Measurements from ENCODE around the gene MAP3K9. TPM values are rescaled to one million over a fixed set of nuclear protein-coding genes. Genes with fewer than 3 reads are reported as not detected.
A peak's percentile ranks its signal among the peaks of the same experiment; 100 is the strongest.

MAP3K9 gene
- total RNA-seq, 1 experiment from 2014 or later = 21.4 TPM

DNA sequence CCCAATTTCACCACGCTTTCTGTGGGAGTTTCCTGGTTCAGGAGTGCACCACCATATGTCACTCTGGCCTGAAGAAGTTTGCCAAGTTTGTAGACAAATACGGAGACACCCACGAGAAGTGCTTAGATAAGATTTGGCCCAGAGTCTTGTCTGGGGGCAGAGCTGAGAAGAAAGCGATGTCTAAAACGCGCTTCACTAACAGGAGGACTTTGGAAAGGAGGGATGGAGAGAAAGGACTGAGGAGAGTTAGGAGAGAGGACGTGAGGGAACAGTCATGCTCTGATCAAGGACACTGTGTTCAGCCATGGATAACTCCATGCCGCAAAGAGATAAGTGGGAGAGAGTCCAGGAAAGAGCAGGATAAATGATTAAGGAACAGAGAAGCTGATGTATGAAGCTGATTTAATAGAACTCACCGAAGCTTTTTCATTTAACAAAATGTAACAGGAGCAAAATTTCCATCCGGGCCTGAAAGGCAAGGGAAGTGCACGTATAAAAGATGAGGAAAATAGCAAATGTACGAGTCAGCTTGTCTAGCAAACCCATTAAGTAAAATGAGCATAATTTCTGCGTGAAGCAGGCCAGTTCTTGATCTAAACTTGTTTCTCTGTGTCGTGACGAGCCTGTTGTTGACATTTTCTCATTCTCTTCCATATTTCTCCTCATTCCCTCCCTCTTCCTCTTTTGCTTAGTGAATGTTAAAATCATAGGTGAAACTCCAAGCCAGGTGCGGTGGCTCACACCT lies 23.4 kb upstream of the MAP3K9 start:
- H3K27me3 ChIP-seq (ENCODE audit: insufficient read depth, low read depth) = no peaks in the 10 kb centered on the region
- H3K9me2 ChIP-seq (ENCODE audit: insufficient read depth) = no peaks in the 10 kb centered on the region
- no peak overlapping the region for H3K4me2 ChIP-seq
- H3F3A ChIP-seq (ENCODE audit: insufficient read depth, low read depth) = no peaks in the 10 kb centered on the region
- no peak overlapping the region for H3K27ac ChIP-seq
- intact Hi-C loops (cut with micrococcal nuclease; ENCODE audit: unreplicated experiment) = no loop called here
- peaks cover 8% of the 10 kb centered on the region; the same call in 1 of the 2 replicates for H3K9me3 ChIP-seq (ENCODE audit: insufficient read depth, low read depth)
- ChIA-PET POLR2A (ENCODE audit: unreplicated experiment) (no interaction called here), CTCF (no interaction called here)
- no peaks in the 10 kb centered on the region for H3K79me2 ChIP-seq (ENCODE audit: low read depth)
- DNase-seq = no peak
- no peaks in the 10 kb centered on the region for H4K20me1 ChIP-seq (ENCODE audit: insufficient read depth)
- no peak overlapping the region for H3K4me3 ChIP-seq
- no peaks in the 10 kb centered on the region for H3K36me3 ChIP-seq (ENCODE audit: low read depth)
- peak overlapping the region; percentile 66; the same call in 1 of the 2 replicates for H2AFZ ChIP-seq
- TF ChIP-seq, protein P1, sequence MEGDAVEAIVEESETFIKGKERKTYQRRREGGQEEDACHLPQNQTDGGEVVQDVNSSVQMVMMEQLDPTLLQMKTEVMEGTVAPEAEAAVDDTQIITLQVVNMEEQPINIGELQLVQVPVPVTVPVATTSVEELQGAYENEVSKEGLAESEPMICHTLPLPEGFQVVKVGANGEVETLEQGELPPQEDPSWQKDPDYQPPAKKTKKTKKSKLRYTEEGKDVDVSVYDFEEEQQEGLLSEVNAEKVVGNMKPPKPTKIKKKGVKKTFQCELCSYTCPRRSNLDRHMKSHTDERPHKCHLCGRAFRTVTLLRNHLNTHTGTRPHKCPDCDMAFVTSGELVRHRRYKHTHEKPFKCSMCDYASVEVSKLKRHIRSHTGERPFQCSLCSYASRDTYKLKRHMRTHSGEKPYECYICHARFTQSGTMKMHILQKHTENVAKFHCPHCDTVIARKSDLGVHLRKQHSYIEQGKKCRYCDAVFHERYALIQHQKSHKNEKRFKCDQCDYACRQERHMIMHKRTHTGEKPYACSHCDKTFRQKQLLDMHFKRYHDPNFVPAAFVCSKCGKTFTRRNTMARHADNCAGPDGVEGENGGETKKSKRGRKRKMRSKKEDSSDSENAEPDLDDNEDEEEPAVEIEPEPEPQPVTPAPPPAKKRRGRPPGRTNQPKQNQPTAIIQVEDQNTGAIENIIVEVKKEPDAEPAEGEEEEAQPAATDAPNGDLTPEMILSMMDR (conservative IDR thresholded peaks at IDR 0.05) = no peak
- TF ChIP-seq EZH2 (IDR thresholded peaks at IDR 0.05; ENCODE audit: low read depth) = no peak
- no TSS peak for BruUV-seq (replicated peaks)
- H3K4me1 ChIP-seq (replicated peaks; ENCODE audit: insufficient read depth) = no peaks in the 10 kb centered on the region

DNA sequence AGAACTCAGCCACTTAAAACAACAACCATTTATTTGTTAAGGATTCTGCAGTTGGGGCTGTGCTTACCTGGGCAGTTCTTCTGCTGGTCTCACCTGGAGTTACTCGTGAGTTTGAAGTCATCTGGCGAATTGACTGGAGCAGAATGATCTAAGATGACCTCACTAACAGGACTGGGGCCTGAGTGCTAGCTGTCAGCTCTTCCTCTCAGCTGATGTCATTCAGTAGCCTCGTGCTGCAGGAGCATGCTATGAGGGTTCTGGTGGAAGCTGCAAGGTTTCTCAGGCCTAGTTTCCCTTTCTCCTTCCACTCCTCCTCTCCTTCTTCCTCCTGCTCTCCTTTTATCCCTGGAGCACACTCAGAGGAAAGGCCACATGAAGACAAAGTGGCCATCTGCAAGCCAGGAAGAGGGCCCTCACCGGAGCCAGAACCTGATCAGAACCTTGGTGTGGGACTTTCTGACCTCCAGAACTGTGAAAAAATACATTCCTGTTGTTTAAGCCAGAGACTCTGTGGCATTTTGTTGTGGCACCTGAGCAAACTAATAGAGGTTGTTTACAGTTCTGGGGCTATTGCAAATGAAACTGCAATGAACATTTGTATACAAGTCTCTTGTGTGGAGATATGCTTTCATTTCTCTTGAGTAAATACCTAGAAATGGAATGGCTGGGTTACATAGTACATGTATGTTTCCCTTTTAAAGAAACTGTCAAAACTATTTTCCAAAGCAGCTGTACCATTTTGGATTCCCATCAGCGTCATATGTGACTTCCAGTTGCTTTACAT lies 21.9 kb upstream of the MAP3K9 start:
- no peaks in the 10 kb centered on the region for H3F3A ChIP-seq (ENCODE audit: insufficient read depth, low read depth)
- TF ChIP-seq EZH2 (IDR thresholded peaks at IDR 0.05; ENCODE audit: low read depth) = no peak
- TF ChIP-seq, protein P1 (conservative IDR thresholded peaks at IDR 0.05) = no peak
- no TSS peak for BruUV-seq (replicated peaks)
- no peak overlapping the region for H3K27ac ChIP-seq
- peaks cover 8% of the 10 kb centered on the region; the same call in 1 of the 2 replicates for H3K9me3 ChIP-seq (ENCODE audit: insufficient read depth, low read depth)
- no peak overlapping the region for H2AFZ ChIP-seq
- no peaks in the 10 kb centered on the region for H3K79me2 ChIP-seq (ENCODE audit: low read depth)
- DNase-seq = no peak
- H3K4me3 ChIP-seq = no peak overlapping the region
- H3K4me2 ChIP-seq = no peak overlapping the region
- no peaks in the 10 kb centered on the region for H3K27me3 ChIP-seq (ENCODE audit: insufficient read depth, low read depth)
- intact Hi-C loops (cut with micrococcal nuclease; ENCODE audit: unreplicated experiment) = no loop called here
- ChIA-PET POLR2A (ENCODE audit: unreplicated experiment) (interaction anchor here (0.6 to 0.7 kb wide), 2 partner anchors 8 to 13 kb away, joined by 5 to 9 read pairs; no protein-coding TSS in a partner anchor), CTCF (no interaction called here)
- no peaks in the 10 kb centered on the region for H3K4me1 ChIP-seq (replicated peaks; ENCODE audit: insufficient read depth)
- H4K20me1 ChIP-seq (ENCODE audit: insufficient read depth) = no peaks in the 10 kb centered on the region
- no peaks in the 10 kb centered on the region for H3K36me3 ChIP-seq (ENCODE audit: low read depth)
- no peaks in the 10 kb centered on the region for H3K9me2 ChIP-seq (ENCODE audit: insufficient read depth)

DNA sequence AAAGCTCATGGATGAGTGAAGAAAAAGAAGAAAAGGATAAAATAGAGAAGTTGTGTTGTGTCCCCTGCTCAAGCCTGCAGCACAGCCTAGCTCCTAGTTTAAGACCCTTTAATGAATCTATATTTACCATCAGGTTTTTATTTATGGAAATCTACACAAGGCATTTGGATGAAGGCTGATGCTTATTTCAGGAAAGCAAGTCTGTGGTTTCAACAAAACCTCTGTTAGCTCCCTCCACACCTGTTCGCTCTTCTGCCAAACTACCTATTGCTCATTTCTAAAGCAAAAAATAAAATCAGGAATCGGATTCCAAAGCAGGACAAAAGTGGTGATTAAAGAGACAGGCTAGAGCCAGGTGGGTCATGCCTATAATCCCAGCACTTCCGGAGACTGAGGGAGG lies 18.9 kb upstream of the MAP3K9 start:
- Histone ChIP-seq H3K27ac (no peak overlapping the region), H3K79me2 (ENCODE audit: low read depth) (no peaks in the 10 kb centered on the region), H4K20me1 (ENCODE audit: insufficient read depth) (no peaks in the 10 kb centered on the region), H3K9me2 (ENCODE audit: insufficient read depth) (no peaks in the 10 kb centered on the region), H3K4me1 (replicated peaks; ENCODE audit: insufficient read depth) (no peaks in the 10 kb centered on the region), H3K36me3 (ENCODE audit: low read depth) (no peaks in the 10 kb centered on the region), H3F3A (ENCODE audit: insufficient read depth, low read depth) (0 out of 2 replicates have a peak, but pooled peaks cover under 1% of the 10 kb centered on the region), H3K4me2 (no peak overlapping the region), H3K4me3 (no peak overlapping the region), H3K27me3 (ENCODE audit: insufficient read depth, low read depth) (peaks cover 6% of the 10 kb centered on the region; the same call in 1 of the 2 replicates), H3K9me3 (ENCODE audit: insufficient read depth, low read depth) (no peaks in the 10 kb centered on the region), H2AFZ (no peak overlapping the region)
- POLR2A ChIA-PET (ENCODE audit: unreplicated experiment) = no interaction called here
- TF ChIP-seq, protein P1 (conservative IDR thresholded peaks at IDR 0.05) = no peak
- TF ChIP-seq EZH2 (IDR thresholded peaks at IDR 0.05; ENCODE audit: low read depth) = no peak
- CTCF ChIA-PET = no interaction called here
- no TSS peak for BruUV-seq (replicated peaks)
- no peak for DNase-seq
- intact Hi-C loops (cut with micrococcal nuclease; ENCODE audit: unreplicated experiment) = no loop called here

Measured in PC-9 (cell line).